Fibroblast of pulmonary artery (primary cell): ENCODE measurements around the gene FADS3.
A peak's percentile ranks its signal among the peaks of the same experiment; 100 is the strongest.

Experiments
- DNase-seq: peaks from one replicate; pipeline ENCODE4 v3.0.0-alpha.2; 2010; ENCODE audit warnings: low read depth
- H3K4me3 ChIP-seq: replicated peaks from 2 replicates; pipeline ENCODE4 v1.5.1; 2011; ENCODE audit warnings: low read depth, mild to moderate bottlenecking, control low read depth, low read length, moderate library complexity
- CTCF ChIP-seq: IDR thresholded peaks from 2 replicates; pipeline ENCODE4 v1.5.1; 2011; ENCODE audit warnings: mild to moderate bottlenecking, control low read depth, low read length, inconsistent platforms; ENCODE audit errors: missing control alignments

FADS3 gene

DNA sequence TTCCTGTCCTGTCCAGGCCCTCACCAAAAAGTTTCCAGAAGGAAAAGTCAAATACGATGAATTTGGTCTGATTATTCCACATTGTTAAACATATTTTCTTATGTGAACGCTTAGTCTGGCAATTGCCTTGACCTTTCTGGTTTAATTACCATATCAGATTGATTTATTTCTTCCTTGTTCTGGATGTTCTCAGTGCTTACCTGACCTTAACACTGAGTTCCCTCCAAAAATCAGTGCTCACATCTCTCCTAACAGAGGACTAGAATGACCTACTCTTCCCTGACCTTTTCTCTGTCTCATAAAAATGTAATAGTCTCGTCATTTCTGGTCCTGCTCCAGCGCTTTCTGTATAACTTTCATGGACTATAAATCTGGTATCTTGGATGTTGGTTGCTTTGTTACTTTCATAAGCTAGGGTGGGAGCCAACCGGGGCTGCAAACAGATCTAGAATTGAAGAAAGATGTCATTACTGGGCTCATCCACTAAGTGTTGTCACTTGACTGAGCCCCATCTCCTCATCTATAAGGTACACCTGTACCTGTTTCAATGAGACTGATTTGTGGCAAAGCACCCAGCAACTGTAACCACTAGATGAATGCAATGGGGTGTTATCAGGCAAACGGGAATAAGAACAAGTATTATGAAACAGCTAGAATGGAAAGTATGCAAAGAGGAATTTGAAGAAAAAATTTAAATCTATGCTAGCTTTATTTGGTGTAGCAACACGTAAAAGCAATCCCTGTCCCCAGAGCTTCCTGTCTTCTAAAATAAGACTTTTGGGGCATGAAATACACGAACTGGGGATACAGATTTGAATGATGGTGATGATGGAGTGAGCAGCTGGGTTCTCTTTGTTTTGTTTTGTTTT lies 60.9 kb downstream of the FADS3 start:
- TF ChIP-seq CTCF, result no peak
- DNase-seq, result peak; percentile 56
- H3K4me3 ChIP-seq, result peak overlapping the region; percentile 94

- peak overlapping the region; percentile 94 for H3K4me3 ChIP-seq
- DNase-seq, result no peak
- no peak for TF ChIP-seq CTCF
Measured at GRCh38 chr11:61829806-61830205, 61.5 kb downstream of the FADS3 start.

- peak; percentile 37 for DNase-seq
- peak; percentile 30 for TF ChIP-seq CTCF
- H3K4me3 ChIP-seq, result peak overlapping the region; percentile 94
Measured at GRCh38 chr11:61828629-61829407, 62.5 kb downstream of the FADS3 start.

DNA sequence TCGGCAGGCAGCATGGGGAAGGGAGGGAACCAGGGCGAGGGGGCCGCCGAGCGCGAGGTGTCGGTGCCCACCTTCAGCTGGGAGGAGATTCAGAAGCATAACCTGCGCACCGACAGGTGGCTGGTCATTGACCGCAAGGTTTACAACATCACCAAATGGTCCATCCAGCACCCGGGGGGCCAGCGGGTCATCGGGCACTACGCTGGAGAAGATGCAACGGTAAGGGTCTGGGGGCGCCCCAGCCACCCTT lies 63.0 kb downstream of the FADS3 start:
- no peak for DNase-seq
- H3K4me3 ChIP-seq, result peak overlapping the region; percentile 94
- no peak for TF ChIP-seq CTCF

DNA sequence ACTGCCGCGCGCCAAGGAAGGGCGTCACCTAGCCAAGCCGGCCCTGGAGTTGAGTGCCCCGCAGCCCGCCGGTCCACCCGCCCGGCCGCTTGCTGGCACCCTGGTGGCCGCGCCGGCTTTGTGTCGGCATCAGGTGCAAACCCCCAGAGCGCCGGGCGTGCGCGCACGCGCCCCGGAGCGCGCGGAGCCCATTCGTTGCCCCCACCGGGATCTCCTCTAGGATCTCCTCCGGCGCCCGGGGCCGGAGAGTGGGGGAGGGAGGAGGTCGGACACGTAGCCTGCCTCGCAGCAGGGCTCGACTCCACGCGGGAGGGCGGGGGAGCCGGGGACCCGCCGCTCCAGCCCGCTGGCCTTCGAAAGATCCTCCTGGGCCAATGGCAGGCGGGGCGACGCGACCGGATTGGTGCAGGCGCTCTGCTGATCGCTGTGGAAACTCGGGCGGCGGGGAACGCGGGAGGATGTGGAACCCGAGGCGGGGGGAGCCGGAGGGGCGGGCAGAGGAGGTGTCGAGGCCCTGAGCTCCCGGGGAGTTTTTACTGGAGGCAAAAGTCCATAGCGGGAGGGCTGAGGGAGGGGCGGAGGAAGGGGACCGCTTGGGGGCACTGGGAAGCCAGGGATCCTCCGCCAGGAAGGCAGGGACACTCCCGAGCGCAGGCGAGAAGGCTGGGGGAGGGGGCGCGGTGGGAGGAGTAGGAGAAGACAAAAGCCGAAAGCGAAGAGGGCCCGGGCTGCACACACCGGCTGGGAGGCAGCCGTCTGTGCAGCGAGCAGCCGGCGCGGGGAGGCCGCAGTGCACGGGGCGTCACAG lies 63.6 kb downstream of the FADS3 start, which contains the start of gene FADS2:
Gene FADS2, plus strand, starts transcription at position 730 of the 808 bp plus-strand sequence. CDS start 91 bp downstream, outside the sequence.
- H3K4me3 ChIP-seq, result peak within 1 kb of the TSS; percentile 94

More for the DNA sequence above, 63.6 kb downstream of the FADS3 start, which contains the start of gene FADS2:
- DNase-seq, result peak; percentile 97
- no peak for TF ChIP-seq CTCF
